Daoy (cell line): Measurements from ENCODE around the gene COA6. TPM values are rescaled to one million over a fixed set of nuclear protein-coding genes. Genes with fewer than 3 reads are reported as not detected.
"Not testable (repeated sequence)": the region's sequence is repeated elsewhere in the genome, so short reads cannot be mapped to it uniquely, and the experiment has no call there.

Experiments
- DNase-seq: peaks from one replicate; pipeline ENCODE4 v3.0.0-alpha.2; 2015; ENCODE audit warnings: low read depth
- total RNA-seq: library from RNA; depleted of rRNA; stranded (reverse); fragments of >200 nt; shearing (Covaris generic); gene quantifications from 2 replicates; pipeline ENCODE4 v1.2.3, GENCODE V29; 2014; rRNA removed

COA6 gene, protein sequence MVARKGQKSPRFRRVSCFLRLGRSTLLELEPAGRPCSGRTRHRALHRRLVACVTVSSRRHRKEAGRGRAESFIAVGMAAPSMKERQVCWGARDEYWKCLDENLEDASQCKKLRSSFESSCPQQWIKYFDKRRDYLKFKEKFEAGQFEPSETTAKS
- total RNA-seq = 50.3 and 131 TPM in 2 replicates

DNA sequence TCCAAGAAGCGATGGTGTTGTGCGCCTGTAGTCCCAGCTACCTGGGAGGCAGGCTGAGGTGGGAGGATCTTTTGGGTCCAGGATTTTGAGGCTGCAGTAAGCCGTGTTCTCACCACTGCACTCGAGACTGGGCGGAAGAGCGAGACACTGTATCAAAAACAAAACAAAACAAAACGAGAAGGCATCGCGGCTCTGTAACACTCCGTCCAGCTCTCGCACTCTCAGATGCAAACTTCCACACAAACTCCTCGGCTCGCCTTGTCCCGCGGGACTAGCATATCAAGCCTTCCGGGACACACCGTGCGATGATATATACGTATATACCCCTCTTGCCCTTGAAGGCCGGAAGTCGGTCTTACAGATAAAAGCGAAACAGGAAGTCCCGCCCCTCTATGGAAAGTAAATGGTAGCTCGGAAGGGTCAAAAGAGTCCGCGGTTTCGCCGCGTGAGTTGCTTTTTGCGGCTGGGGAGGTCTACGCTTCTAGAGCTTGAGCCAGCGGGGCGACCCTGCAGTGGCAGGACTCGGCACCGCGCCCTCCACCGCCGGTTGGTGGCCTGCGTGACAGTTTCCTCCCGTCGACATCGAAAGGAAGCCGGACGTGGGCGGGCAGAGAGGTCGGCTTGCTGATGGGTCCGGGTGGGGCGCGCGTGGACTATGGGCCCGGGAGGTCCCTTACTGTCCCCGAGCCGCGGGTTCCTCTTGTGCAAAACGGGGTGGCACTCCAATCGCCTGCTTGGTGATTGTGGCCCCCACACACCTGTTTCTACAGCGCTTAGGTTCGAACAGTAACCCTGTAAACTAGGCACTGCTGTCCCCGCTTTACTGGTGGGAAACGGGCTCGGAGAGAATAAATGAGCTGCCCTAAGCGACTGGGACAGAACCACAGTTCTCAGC lies at the start of gene COA6:
TSS of gene COA6 (plus strand) at position 393 of the 895 bp plus-strand sequence. CDS start at position 404, 11 bp downstream.
- DNase-seq = peak; percentile 96

- DNase-seq = no peak
These were observed 48.4 kb upstream of the COA6 start for GRCh38 chr1:234324821-234325220.

DNA sequence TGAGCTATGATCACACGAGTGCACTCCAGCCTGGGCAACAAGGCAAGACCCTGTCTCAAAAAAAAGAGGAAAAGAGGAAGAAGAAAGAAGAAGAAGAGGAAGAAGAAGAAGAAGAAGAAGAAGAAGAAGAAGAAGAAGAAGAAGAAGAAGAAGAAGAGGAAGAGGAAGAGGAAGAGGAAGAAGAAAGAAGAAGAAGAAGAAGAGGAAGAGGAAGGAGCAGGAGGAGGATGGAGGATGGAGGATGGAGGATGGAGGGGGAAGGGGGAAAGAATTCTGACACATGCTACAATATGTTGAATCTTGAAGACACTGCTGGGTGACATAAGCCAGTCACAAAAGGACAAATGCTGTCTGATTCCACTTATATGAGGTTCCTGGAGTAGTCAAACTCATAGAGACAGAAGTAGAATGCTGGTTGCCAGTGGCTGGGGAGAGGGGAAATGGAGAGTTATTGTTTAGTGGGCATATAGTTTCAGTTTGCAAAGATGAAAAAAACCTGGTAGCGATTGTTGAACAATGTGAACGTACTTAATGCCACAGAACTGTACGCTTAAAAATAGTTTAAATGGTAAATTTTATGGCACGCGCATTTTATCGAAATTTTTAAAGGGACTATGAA lies 47.3 kb upstream of the COA6 start:
- no peak for DNase-seq

DNA sequence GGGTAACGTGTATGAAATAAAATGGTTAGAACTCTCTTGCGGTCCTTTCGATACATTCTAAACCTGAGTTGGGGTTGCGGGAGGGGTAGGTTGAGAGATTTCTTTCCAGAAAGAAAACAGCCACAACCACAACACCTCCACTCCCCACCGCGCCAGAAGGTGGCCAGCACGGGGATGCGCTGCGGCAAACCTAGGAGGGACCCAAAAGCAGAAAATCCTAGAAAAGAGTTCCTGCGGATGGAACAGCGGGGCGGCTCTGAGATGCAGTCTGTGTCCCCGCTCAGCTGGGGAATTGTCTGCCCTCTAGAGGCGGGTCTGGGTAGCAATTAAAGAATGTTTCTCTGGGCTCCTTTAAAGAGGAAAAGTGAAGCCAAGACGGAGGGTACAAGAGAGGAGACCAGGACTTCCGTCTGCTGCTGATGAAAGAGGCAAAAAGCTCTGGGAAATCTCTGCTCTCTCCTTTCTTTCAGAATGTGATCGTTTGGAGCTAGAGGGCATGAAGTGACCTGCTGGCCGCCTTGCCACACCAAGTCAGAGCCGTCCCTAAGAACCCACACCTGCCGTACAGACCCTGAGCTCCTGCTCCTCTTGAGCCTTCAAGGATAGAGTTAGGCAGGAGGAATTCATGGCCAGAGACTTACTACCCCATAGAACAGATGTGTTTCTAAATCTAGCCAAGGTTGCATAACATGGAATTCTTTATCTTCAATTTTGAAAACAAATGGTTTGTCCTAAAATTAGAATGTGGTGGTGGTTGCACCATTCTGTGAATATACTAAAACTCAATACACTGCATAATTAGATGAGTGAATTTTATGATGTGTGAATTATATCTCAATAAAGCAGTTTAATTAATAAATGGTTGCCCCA lies 46.5 kb upstream of the COA6 start:
- peak; percentile 60 for DNase-seq

- no peak for DNase-seq
These were observed 45.6 kb upstream of the COA6 start for GRCh38 chr1:234327577-234328164.

- DNase-seq = peak; percentile 18
These were observed 42.4 kb upstream of the COA6 start for GRCh38 chr1:234330843-234331215.

DNA sequence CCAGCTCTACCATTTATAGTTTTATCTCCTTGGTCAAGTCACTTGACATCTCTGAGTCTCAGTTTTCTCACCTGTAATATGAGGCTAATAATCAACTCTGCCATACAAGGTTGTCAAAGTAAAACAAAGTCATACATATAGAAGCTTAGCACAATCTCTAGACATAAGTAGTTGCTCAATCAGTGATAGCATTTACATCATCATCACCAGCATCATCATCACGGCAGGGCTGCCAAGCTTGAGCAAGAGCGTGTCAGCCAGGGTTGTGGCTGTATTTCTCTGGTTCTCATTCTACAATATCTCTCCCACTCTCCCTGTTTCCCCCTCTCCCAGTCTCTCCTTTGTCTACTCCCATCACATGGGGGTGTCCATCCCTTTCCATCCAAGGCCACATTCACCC lies 41.7 kb upstream of the COA6 start:
- DNase-seq = no peak

- no peak for DNase-seq
These were observed 36.9 kb upstream of the COA6 start for GRCh38 chr1:234336359-234336758.

GRCh38 chr1:234337233-234337632 lies 36.0 kb upstream of the COA6 start:
- DNase-seq = no peak

GRCh38 chr1:234340528-234340927 lies 32.7 kb upstream of the COA6 start:
- DNase-seq = no peak

- no peak for DNase-seq
These were observed 30.5 kb upstream of the COA6 start for GRCh38 chr1:234342774-234343173.

- no peak for DNase-seq
These were observed 28.0 kb upstream of the COA6 start for GRCh38 chr1:234345237-234345636.

DNA sequence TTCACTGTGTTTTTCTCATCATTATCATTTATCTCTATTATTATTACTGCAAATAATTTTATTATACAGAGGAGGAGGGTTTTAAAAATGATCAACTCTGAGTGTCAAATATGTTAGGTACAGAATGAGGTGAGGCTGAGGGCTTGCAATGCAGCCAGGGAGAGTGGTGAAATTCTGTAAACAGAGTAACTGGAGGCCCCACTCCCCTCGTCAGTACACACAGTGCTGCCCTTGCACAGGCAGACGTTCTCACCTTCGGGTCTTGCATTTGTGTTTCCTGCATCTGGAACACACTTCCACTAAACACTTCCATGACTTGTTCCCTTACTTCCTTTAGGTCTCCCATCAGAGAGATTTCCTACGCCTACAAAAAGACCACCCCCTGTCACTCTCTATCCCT lies 24.3 kb upstream of the COA6 start:
- no peak for DNase-seq

- no peak for DNase-seq
These were observed 17.3 kb upstream of the COA6 start for GRCh38 chr1:234355782-234356510.

DNA sequence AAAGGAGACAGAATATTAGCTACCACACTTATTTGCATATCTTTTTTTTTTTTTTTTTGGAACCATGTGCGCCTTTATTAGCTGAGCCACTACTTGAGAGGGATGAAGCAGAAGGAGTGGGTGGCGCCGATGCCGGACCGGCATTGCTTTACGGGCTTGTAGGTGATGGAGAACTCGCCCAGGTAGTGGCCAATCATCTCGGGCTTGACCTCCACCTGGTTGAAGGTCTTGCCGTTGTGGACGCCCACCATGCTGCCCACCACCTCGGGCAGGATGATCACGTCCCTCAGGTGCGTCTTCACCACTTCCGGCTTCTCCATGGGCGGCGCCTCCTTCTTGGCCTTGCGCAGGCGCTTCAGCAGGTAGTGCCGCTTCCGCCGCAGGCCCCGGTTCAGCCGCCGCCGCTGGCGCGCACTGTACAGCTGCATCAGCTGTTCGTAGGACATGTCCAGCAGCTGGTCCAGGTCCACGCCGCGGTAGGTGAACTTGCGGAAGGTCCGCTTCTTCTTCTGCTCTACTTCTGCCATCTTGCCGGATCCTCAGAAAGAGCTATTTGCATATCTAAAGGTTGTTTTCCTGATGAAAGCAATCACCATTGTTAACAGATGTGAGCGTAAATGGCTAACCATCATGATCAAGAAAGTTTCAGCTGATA lies 16.5 kb upstream of the COA6 start:
- DNase-seq = not testable (repeated sequence)

DNA sequence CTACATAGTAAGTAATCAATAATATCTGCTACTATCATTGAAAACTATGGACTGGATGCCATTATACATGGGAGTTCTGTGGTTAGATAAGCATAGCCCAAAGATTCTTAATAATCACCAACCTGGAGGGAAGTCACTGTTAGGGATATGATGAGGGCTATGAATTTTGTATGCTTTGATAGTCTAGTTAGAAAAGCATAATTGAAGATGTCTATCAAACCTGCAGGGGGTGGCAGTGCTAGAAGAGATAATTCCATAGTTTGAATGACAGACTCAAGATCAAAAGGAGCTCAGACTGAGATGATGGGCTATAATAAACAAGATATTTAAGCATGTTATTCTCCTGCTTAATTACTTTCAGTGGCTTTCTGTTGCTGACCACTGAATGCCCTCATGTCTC lies 15.4 kb upstream of the COA6 start:
- DNase-seq = no peak

DNA sequence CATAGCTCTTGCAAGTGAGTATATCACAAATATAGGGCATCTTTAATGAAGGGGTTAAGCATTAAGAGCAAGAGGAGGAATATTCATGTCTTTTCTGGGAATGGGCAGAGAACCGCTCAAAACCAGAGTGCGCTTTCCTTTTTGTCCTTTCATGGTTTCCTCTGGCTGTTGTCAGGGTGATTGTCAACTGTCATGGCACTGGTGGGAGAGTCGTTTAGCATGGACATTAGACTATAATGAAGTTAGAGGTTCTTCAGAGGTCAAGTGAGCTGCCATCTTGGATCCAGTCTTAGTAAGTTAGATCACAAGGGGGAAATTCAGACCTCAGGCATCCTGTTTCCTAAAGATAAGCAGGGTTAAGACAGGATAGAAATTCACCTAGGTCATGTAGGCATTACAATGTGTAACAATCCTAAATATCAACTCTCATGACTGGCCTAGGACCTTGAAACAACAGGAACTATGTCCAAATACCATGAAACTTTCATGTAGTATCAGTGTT lies 12.1 kb upstream of the COA6 start:
- DNase-seq = no peak

DNA sequence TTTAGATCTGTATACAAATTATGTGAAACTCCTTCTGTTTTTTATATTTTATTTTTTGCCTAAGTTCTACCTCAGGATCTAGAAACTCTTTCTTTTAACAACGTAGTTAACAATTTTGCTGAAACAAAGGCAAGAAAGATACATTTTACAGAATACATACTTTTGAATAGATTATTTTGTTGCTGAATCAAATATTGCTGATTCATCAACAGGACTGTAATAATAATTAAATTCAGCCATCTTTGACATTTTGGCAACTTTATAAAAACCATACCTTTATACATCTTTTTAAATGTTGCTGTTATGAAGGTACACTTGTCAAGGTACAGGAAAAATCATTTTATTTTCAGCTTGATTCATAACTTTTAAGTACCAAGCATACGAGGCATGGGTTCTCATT lies 10.7 kb upstream of the COA6 start:
- DNase-seq = no peak

GRCh38 chr1:234368320-234369032 lies 4.8 kb upstream of the COA6 start:
- DNase-seq = no peak
